ENCODE measurements around the gene TIMM9. TPM values are rescaled to one million over a fixed set of nuclear protein-coding genes. Genes with fewer than 3 reads are reported as not detected.

The TIMM9 gene
- total RNA-seq, 1 experiment from 2014 or later, result 49.2 TPM

Other genes with a start within 250 kb of the TIMM9 start
- 28.5 and 40.1 TPM in 2 replicates for gene ACTR10, start 227.4 kb downstream of the TIMM9 start, total RNA-seq (2014; rRNA removed; shearing (Covaris generic); ENCODE audit: low replicate concordance)
- gene PSMA3, start 182.7 kb downstream of the TIMM9 start, total RNA-seq (2014; rRNA removed; shearing (Covaris generic); ENCODE audit: low replicate concordance), result 96.6 and 98.8 TPM in 2 replicates
- 1.3 and 15.2 TPM in 2 replicates for gene ARID4A, start 129.0 kb downstream of the TIMM9 start, total RNA-seq (2014; rRNA removed; shearing (Covaris generic); ENCODE audit: low replicate concordance)
- not detected in 2 replicates for gene TOMM20L, start 31.6 kb downstream of the TIMM9 start, total RNA-seq (2014; rRNA removed; shearing (Covaris generic); ENCODE audit: low replicate concordance)
- 11.5 and 28.4 TPM in 2 replicates for gene KIAA0586, start 188 bp upstream of the TIMM9 start, total RNA-seq (2014; rRNA removed; shearing (Covaris generic); ENCODE audit: low replicate concordance)
- 0.27 and 2.6 TPM in 2 replicates for gene DACT1, start 210.4 kb upstream of the TIMM9 start, total RNA-seq (2014; rRNA removed; shearing (Covaris generic); ENCODE audit: low replicate concordance)

All from MG63 (cell line).